Hematopoietic multipotent progenitor cell treated with erythropoietin and hydrocortisone succinate and interleukin-3 and kit ligand, for 8 days (in vitro differentiated cells): Measurements from ENCODE around the gene LRRK2.
"Not testable (repeated sequence)": the region's sequence is repeated elsewhere in the genome, so short reads cannot be mapped to it uniquely, and the experiment has no call there.

Experiments
- DNase-seq: peaks from one replicate; pipeline ENCODE4 v3.0.0-alpha.2; 2015

LRRK2 gene

DNA sequence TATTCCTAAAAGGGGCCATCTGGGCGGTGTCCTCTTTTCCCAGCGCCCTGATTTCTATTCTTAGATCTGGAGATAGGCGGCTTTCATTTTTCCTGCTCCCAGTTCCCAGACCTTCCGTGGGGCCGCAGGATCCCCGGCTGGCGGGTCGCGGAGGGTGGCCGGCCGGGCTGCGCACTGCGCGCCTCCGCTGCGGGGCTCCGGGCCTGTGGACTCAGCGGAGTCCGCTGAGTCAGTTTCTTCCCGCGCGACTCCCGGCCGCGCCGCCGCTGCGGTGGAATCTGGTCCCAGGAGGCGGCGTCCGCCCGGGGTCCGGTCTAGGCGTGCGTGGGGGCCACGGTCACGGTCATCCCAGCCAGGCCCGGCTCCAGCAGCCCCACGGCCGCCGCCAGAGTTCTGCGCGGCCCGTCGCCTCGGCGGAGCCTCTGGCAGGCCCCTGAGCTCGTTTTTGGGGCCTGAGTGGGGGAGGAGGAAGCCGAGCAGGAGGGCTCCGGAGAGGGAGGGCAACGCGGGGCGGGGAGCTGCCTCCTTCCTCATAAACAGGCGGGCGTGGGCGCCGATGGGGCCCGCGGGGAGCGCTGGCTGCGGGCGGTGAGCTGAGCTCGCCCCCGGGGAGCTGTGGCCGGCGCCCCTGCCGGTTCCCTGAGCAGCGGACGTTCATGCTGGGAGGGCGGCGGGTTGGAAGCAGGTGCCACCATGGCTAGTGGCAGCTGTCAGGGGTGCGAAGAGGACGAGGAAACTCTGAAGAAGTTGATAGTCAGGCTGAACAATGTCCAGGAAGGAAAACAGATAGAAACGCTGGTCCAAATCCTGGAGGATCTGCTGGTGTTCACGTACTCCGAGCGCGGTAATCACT, at the start of gene LRRK2:
Gene LRRK2, plus strand, starts transcription at position 559 of the 853 bp plus-strand sequence. Its CDS starts 135 bp downstream, at position 694.
- DNase-seq: peak; percentile 14

DNA sequence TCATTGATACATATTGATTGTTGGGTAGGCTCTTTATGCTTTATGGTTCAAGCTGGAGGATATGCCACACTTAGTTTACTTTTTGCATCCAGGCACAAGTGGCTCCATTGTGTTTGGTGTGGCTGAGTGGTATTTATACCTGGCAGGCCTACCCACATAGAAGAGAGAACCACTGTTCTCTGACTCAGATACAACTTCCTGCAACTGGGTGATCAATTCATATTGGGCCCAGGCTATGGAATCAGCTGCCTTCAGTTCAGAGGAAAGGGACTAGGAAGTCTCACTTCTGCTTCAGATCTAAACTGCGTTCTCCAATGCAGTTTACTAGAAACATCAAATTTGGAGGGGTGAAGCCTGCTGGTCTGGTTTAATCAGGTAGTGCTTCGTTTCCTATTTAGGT, 49.8 kb upstream of the LRRK2 start:
- DNase-seq: no peak

GRCh38 chr12:40175489-40175888, 49.3 kb upstream of the LRRK2 start:
- DNase-seq: no peak

- DNase-seq: no peak
These were observed 46.1 kb upstream of the LRRK2 start for GRCh38 chr12:40178701-40179100.

- no peak for DNase-seq
These were observed 43.3 kb upstream of the LRRK2 start for GRCh38 chr12:40181490-40181889.

GRCh38 chr12:40183715-40184114, 41.1 kb upstream of the LRRK2 start:
- DNase-seq: no peak

- DNase-seq: no peak
These were observed 40.1 kb upstream of the LRRK2 start for GRCh38 chr12:40184493-40185302.

GRCh38 chr12:40185303-40185693, 39.5 kb upstream of the LRRK2 start:
- DNase-seq: no peak

DNA sequence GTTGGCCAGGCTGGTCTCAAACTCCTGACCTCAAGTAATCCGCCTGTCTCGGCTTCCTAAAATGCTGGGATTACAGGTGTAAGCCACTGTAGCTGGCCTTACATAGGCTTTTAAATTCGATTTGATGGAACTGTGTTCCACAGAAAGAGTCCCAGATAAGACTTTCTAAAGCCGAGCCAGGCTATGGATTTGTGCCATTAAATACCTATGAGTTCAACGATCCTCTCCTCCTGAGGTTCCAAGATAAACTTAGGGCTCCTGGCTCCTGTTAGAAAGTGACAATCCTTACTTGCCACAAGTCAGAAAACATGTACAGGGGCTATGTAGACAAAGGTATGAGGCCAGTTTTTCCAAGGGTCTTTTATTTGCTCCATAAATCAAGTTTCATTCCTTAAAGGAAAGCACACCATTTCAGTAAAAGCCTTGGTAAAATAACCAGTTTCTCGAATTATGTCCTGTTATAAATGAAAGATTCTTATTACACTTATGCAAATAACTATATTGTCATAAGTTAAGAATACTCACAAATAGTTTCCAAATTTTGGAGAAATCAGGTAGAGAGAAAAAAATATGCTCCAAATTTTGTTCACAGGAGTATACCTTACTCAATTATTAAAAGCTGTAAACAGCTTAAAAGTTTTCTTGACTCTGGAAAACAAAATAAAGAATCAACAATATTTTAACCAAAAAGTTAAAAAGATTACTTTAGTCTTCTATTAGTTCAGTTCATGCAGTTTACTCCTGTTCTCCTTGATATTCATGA, 36.1 kb upstream of the LRRK2 start:
- DNase-seq: no peak

GRCh38 chr12:40192704-40193255, 32.0 kb upstream of the LRRK2 start:
- no peak for DNase-seq

GRCh38 chr12:40194846-40195245, 30.0 kb upstream of the LRRK2 start:
- DNase-seq: no peak

- no peak for DNase-seq
These were observed 27.2 kb upstream of the LRRK2 start for GRCh38 chr12:40197590-40197989.

- no peak for DNase-seq
These were observed 26.2 kb upstream of the LRRK2 start for GRCh38 chr12:40198601-40199000.

- no peak for DNase-seq
These were observed 22.4 kb upstream of the LRRK2 start for GRCh38 chr12:40202095-40203059.

GRCh38 chr12:40203060-40203430, 21.8 kb upstream of the LRRK2 start:
- DNase-seq: no peak

- no peak for DNase-seq
These were observed 20.5 kb upstream of the LRRK2 start for GRCh38 chr12:40204337-40204736.

DNA sequence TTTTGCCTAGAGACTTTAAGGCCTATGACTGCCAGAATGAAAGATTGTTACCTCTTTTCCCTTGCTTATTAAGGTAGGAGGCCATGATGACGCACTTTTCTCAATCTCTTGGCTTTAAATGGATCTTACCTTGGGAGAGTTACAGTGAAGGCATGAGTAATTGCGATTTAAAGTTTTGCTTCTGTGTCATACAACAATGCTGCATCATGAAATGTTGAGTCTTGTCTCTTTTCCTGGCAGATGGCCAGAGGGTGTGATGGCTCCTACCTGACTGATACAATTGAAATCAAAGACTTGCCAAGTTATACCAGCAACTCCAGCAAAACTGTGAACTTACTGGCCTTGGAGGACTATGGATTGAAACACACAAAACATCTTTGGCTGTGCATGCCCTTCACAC, 17.2 kb upstream of the LRRK2 start:
- DNase-seq: no peak

DNA sequence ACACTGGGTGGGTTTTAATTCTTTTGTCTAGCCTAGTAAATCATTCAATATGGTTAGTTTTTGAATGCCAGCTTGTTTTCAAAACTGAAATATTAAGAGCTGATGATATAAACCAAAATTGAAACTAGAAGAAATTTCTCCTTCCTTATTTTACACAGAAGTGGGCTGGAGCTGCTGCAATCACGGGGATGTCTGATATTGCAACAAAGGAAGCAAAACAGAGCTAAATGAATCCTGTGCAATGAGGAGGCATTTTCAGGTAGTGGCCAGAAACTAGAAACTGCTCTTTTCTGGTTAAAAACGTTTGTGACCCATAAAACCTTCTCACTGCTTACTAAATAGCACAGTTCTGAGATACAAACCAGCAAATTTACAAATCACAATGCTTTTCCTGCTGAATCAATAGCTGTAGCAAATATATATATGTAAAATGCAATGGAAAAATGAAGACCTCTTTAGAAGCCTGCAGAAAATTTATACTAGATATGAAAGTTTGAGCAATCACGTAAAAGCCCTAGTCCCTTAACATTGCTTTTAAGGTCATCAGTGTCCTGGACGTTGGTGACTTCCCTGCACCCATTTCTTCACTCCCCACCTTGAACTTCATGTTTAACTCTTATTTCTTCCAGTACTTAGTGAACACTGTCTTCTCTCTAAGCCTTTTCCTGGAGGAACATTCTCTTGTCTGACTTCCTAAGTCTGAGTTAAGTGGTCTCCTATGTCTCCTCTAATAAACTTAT, 15.9 kb upstream of the LRRK2 start:
- DNase-seq: no peak

- DNase-seq: no peak
These were observed 14.9 kb upstream of the LRRK2 start for GRCh38 chr12:40209886-40210285.

DNA sequence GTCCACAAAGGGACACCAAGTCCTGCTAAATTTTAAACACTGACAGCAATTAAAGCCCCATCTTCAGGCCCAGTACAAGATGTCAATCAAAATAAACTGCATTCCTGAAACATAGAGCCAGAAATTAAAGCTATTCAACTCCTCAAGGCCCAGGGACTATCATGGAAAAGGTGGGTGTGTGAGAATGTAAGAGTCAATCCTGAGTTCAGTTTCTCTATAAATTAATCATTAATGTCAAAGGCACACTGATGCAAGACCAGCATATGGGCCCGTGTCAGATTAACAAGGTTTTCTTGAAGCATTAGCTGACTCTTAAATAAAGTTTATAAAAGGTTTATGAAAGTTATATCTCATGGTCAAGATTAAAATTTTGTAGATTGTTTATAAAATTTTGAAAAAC, 13.6 kb upstream of the LRRK2 start:
- not testable (repeated sequence) for DNase-seq

DNA sequence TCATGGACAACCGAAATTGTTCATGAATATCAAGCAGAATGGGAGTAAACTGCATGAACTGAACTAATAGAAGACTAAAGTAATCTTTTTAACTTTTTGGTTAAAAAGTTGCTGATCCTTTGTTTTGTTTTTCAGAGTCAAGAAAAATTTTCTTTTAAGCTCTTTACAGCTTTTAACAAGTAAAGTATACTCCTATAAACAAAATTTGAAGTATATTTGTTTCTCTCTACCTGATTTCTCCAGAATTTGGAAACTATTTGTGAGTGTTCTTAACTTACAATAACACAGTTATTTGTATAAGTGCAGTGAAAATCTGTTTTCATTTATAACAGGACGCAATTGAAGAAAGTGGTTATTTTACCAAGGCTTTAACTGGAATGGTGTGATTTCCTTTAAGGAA, 12.2 kb upstream of the LRRK2 start:
- no peak for DNase-seq
